ENCODE data around the gene TMEM132D.
"Not testable (repeated sequence)": the region's sequence is repeated elsewhere in the genome, so short reads cannot be mapped to it uniquely, and the experiment has no call there.

TMEM132D gene

GRCh38 chr12:129604506-129604905 is 299.3 kb downstream of the TMEM132D start:
- FAIRE-seq (no peak), DNase-seq (ENCODE audit: low spot score) (no peak)

GRCh38 chr12:129599406-129599805 is 304.4 kb downstream of the TMEM132D start:
- no peak for DNase-seq (ENCODE audit: low spot score)
- FAIRE-seq: peak; percentile 46

GRCh38 chr12:129594098-129594497 is 309.7 kb downstream of the TMEM132D start:
- no peak for DNase-seq (ENCODE audit: low spot score)

GRCh38 chr12:129592449-129592848 is 311.4 kb downstream of the TMEM132D start:
- no peak for FAIRE-seq
- DNase-seq (ENCODE audit: low spot score): no peak

More at GRCh38 chr12:129594098-129594497, 309.7 kb downstream of the TMEM132D start:
- no peak for FAIRE-seq

- FAIRE-seq: peak; percentile 70
These were observed 314.3 kb downstream of the TMEM132D start for GRCh38 chr12:129589503-129589902.

GRCh38 chr12:129588142-129588541 is 315.7 kb downstream of the TMEM132D start:
- FAIRE-seq (no peak), DNase-seq (ENCODE audit: low spot score) (no peak)

More at GRCh38 chr12:129589503-129589902, 314.3 kb downstream of the TMEM132D start:
- no peak for DNase-seq (ENCODE audit: low spot score)

- FAIRE-seq: no peak
- no peak for DNase-seq (ENCODE audit: low spot score)
These were observed 318.5 kb downstream of the TMEM132D start for GRCh38 chr12:129585296-129585695.

- DNase-seq (ENCODE audit: low spot score) (no peak), FAIRE-seq (no peak)
These were observed 323.9 kb downstream of the TMEM132D start for GRCh38 chr12:129579879-129580278.

- FAIRE-seq (peak; percentile 30), DNase-seq (ENCODE audit: low spot score) (no peak)
These were observed 331.8 kb downstream of the TMEM132D start for GRCh38 chr12:129571901-129572494.

GRCh38 chr12:129570796-129571400 is 332.9 kb downstream of the TMEM132D start:
- FAIRE-seq (no peak), DNase-seq (ENCODE audit: low spot score) (peak; percentile 70)

- DNase-seq (ENCODE audit: low spot score): no peak
- no peak for FAIRE-seq
These were observed 337.0 kb downstream of the TMEM132D start for GRCh38 chr12:129566800-129567199.

- DNase-seq (ENCODE audit: low spot score) (peak; percentile 40), FAIRE-seq (peak; percentile 74)
These were observed 339.1 kb downstream of the TMEM132D start for GRCh38 chr12:129564768-129565167.

- DNase-seq (ENCODE audit: low spot score) (no peak), FAIRE-seq (no peak)
These were observed 340.6 kb downstream of the TMEM132D start for GRCh38 chr12:129563266-129563665.

- DNase-seq (ENCODE audit: low spot score) (no peak), FAIRE-seq (no peak)
These were observed 342.5 kb downstream of the TMEM132D start for GRCh38 chr12:129561304-129561703.

GRCh38 chr12:129559776-129560175 is 344.0 kb downstream of the TMEM132D start:
- no peak for DNase-seq (ENCODE audit: low spot score)
- FAIRE-seq: no peak

- no peak for FAIRE-seq
- peak; percentile 16 for DNase-seq (ENCODE audit: low spot score)
These were observed 345.8 kb downstream of the TMEM132D start for GRCh38 chr12:129558036-129558435.

GRCh38 chr12:129556082-129556481 is 347.7 kb downstream of the TMEM132D start:
- no peak for DNase-seq (ENCODE audit: low spot score)
- FAIRE-seq: no peak

GRCh38 chr12:129552996-129553750 is 350.7 kb downstream of the TMEM132D start:
- DNase-seq (ENCODE audit: low spot score) (peak; percentile 39), FAIRE-seq (no peak)

- FAIRE-seq (no peak), DNase-seq (ENCODE audit: low spot score) (no peak)
These were observed 352.4 kb downstream of the TMEM132D start for GRCh38 chr12:129551441-129551840.

GRCh38 chr12:129550353-129550752 is 353.5 kb downstream of the TMEM132D start:
- DNase-seq (ENCODE audit: low spot score) (no peak), FAIRE-seq (no peak)

GRCh38 chr12:129549656-129550055 is 354.2 kb downstream of the TMEM132D start:
- DNase-seq (ENCODE audit: low spot score) (no peak), FAIRE-seq (no peak)

GRCh38 chr12:129549020-129549419 is 354.8 kb downstream of the TMEM132D start:
- not testable (repeated sequence) for FAIRE-seq; DNase-seq (ENCODE audit: low spot score)

Data from urothelium cell line (cell line).